Esophagus muscularis mucosa (tissue), 4 donors: ENCODE results near the gene ZNF483.

Experiments used
- EP300 ChIP-seq: sonication (generic); formaldehyde crosslinking; IDR thresholded peaks from one replicate; pipeline ENCODE4 v1.6.1; 2017; ENCODE audit warnings: antibody characterized with exemption
- POLR2A ChIP-seq: fragments of 450-650 bp; IDR thresholded peaks from one replicate; pipeline ENCODE4 v1.6.1; 2017; ENCODE audit warnings: antibody characterized with exemption, moderate library complexity, mild to moderate bottlenecking, low read depth
- POLR2AphosphoS5 ChIP-seq, 2 donors: sonication (generic); formaldehyde crosslinking; IDR thresholded peaks; one replicate each; pipeline ENCODE4 v1.6.1; 2017; ENCODE audit warnings: antibody characterized with exemption in 2 of 2
- TF ChIP-seq, protein P1 (sequence below), 3 experiments: fragments of 200-600 bp in 2 of 3; fragments of 450-650 bp in 1 of 3; sonication (generic) in 2 of 3; IDR thresholded peaks; one replicate each; pipeline ENCODE4 v1.5.1; 2017 to 2019; ENCODE audit warnings: antibody characterized with exemption in 3 of 3, mild to moderate bottlenecking in 2 of 3, moderate library complexity in 1 of 3

DNA sequence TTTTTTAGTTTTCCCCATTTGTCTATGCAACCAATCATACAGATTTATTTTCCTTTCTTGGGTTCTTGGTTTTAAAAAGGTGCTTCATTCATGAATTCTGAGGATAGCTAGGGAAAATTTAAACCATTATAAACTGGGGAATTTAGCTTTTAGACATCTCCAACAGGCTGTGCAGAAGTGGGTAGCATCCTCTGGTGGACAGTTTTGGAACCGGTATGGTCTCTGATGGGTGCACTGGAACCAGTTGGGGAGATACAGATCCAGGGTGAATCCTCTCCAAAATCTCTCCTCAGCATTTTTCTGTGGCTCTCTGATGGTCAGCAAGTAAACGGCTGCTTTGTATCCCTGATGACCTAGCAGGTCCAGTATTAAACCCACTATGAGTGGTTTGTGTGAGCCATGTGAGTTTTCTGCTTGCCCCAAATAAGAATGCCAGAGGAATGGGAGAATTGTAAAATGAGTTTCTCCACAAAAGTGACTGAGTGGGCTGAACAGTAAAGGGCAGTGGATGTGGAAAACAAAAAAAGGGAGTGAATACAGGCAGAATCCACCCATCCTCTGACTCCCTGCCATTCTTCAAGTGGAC, 97.0 kb downstream of the ZNF483 start:
- no peak for TF ChIP-seq POLR2AphosphoS5 (IDR thresholded peaks at IDR 0.05)
- TF ChIP-seq, protein P1, sequence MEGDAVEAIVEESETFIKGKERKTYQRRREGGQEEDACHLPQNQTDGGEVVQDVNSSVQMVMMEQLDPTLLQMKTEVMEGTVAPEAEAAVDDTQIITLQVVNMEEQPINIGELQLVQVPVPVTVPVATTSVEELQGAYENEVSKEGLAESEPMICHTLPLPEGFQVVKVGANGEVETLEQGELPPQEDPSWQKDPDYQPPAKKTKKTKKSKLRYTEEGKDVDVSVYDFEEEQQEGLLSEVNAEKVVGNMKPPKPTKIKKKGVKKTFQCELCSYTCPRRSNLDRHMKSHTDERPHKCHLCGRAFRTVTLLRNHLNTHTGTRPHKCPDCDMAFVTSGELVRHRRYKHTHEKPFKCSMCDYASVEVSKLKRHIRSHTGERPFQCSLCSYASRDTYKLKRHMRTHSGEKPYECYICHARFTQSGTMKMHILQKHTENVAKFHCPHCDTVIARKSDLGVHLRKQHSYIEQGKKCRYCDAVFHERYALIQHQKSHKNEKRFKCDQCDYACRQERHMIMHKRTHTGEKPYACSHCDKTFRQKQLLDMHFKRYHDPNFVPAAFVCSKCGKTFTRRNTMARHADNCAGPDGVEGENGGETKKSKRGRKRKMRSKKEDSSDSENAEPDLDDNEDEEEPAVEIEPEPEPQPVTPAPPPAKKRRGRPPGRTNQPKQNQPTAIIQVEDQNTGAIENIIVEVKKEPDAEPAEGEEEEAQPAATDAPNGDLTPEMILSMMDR (IDR thresholded peaks at IDR 0.05), result peak; percentile 72 to 87 (median 86)
- TF ChIP-seq POLR2A, result no peak
- TF ChIP-seq EP300, result no peak
